Gastroesophageal sphincter (tissue), 4 donors: ENCODE measurements around the gene CD7. TPM values are rescaled to one million over a fixed set of nuclear protein-coding genes. Genes with fewer than 3 reads are reported as not detected.
"Not testable (repeated sequence)": the region's sequence is repeated elsewhere in the genome, so short reads cannot be mapped to it uniquely, and the experiment has no call there.

Experiments
- ATAC-seq: fragments of 150-250 bp; one replicate; pipeline ENCODE4 v1.9.1; 2016; ENCODE audit warnings: mild to moderate bottlenecking, moderate library complexity
- H3K27ac ChIP-seq, 4 donors: fragments of 200-600 bp; sonication (generic) in 3 of 4; 1 replicate in 3 of 4; 2 replicates in 1 of 4; pipeline ENCODE4 v1.5.1; 2016 to 2019
- H3K27me3 ChIP-seq: fragments of 200-600 bp; sonication (generic); one replicate; pipeline ENCODE4 v1.5.1; 2019
- H3K36me3 ChIP-seq, 2 donors: fragments of 200-600 bp; sonication (generic); one replicate each; pipeline ENCODE4 v1.5.1; 2019; ENCODE audit warnings: control low read depth in 1 of 2
- H3K4me1 ChIP-seq, 3 donors: fragments of 200-600 bp; sonication (generic); 1 replicate in 2 of 3; 2 replicates in 1 of 3; pipeline ENCODE4 v1.5.1; 2016 to 2019; ENCODE audit warnings: control low read depth in 2 of 3
- H3K4me3 ChIP-seq, 2 donors: fragments of 200-600 bp; sonication (generic); one replicate each; pipeline ENCODE4 v1.5.1; 2019; ENCODE audit warnings: mild to moderate bottlenecking in 1 of 2, moderate library complexity in 1 of 2
- H3K9me3 ChIP-seq, 3 donors: fragments of 200-600 bp; sonication (generic); one replicate each; pipeline ENCODE4 v1.5.1; 2017 to 2019; ENCODE audit warnings: control low read depth in 2 of 3
- CTCF ChIP-seq, 4 experiments: fragments of 200-600 bp in 2 of 4; fragments of 450-650 bp in 2 of 4; sonication (generic) in 1 of 4; IDR thresholded peaks; one replicate each; pipeline ENCODE4 v1.5.1; 2017 to 2019; ENCODE audit warnings: antibody characterized with exemption in 4 of 4, mild to moderate bottlenecking in 2 of 4, moderate library complexity in 2 of 4
- EP300 ChIP-seq: sonication (generic); formaldehyde crosslinking; IDR thresholded peaks from one replicate; pipeline ENCODE4 v1.6.1; 2017; ENCODE audit warnings: antibody characterized with exemption, mild to moderate bottlenecking
- POLR2A ChIP-seq, 2 donors: fragments of 450-650 bp; IDR thresholded peaks; one replicate each; pipeline ENCODE4 v1.6.1; 2017; ENCODE audit warnings: antibody characterized with exemption in 2 of 2, mild to moderate bottlenecking in 2 of 2, moderate library complexity in 1 of 2
- POLR2AphosphoS5 ChIP-seq: sonication (generic); formaldehyde crosslinking; IDR thresholded peaks from one replicate; pipeline ENCODE4 v1.6.1; 2017; ENCODE audit warnings: antibody characterized with exemption
- whole genome bisulfite sequencing, 2 donors: methylation state at CpG; one replicate each; pipeline ENCODE4 v1.1.5; 2018; ENCODE audit warnings: low coverage in 1 of 2; 5-methylcytosine and 5-hydroxymethylcytosine counted together
- total RNA-seq, 4 donors: library from RNA; depleted of rRNA; stranded (reverse); fragments of >200 nt; gene quantifications; one replicate each; pipeline ENCODE4 v1.1.0, GENCODE V29; 2016

The CD7 gene
- total RNA-seq, result 1 to 10 TPM in 1 of 4 donors, under 1 TPM in 2, not detected in 1; 0.58 to 1.7 (median 0.94) TPM

- H3K4me1 ChIP-seq, result peaks cover 0 to 24% (median 10%) of the 10 kb centered on the region in 3 donors
- no CpG with 5 or more reads among the region's 26 CpGs for WGBS, 2 donors
- TF ChIP-seq CTCF (IDR thresholded peaks at IDR 0.05) (no peak), POLR2AphosphoS5 (no peak), EP300 (no peak), POLR2A (IDR thresholded peaks at IDR 0.05) (no peak)
- peaks cover 67% of the 10 kb centered on the region for H3K27me3 ChIP-seq
- no peak within 1 kb of the TSS for H3K27ac ChIP-seq
- peak within 1 kb of the TSS in 1 of 2 donors; percentile 14 for H3K4me3 ChIP-seq
- no peaks in the 10 kb centered on the region for H3K9me3 ChIP-seq
- no peak for ATAC-seq
- no peaks in the 10 kb centered on the region for H3K36me3 ChIP-seq
These were observed at the start of gene CD7 for GRCh38 chr17:82317394-82318168. TSS of gene CD7 (minus strand) at chr17:82317608. CDS start at chr17:82317495, 113 bp downstream.

GRCh38 chr17:82366749-82367148 is 49.3 kb upstream of the CD7 start:
- ATAC-seq, result no peak
- WGBS, 2 donors, result 74 to 87% methylated on average over 6 to 7 of the region's 7 CpGs
- Histone ChIP-seq H3K27ac (no peak overlapping the region), H3K4me3 (no peak overlapping the region), H3K4me1 (peaks cover 0 to 17% (median 9%) of the 10 kb centered on the region in 3 donors), H3K36me3 (no peaks in the 10 kb centered on the region), H3K9me3 (no peaks in the 10 kb centered on the region), H3K27me3 (peaks cover 42% of the 10 kb centered on the region)
- TF ChIP-seq CTCF (IDR thresholded peaks at IDR 0.05), result no peak
- TF ChIP-seq EP300, result no peak
- no peak for TF ChIP-seq POLR2A (IDR thresholded peaks at IDR 0.05)
- no peak for TF ChIP-seq POLR2AphosphoS5

- Histone ChIP-seq H3K27ac (no peak overlapping the region), H3K4me1 (peaks cover 0 to 7% (median 2%) of the 10 kb centered on the region in 3 donors), H3K9me3 (no peaks in the 10 kb centered on the region), H3K4me3 (no peak overlapping the region), H3K36me3 (no peaks in the 10 kb centered on the region), H3K27me3 (peaks cover 32% of the 10 kb centered on the region)
- no peak for TF ChIP-seq POLR2AphosphoS5
- TF ChIP-seq EP300, result no peak
- no peak for TF ChIP-seq CTCF (IDR thresholded peaks at IDR 0.05)
- TF ChIP-seq POLR2A (IDR thresholded peaks at IDR 0.05), result no peak
- no peak for ATAC-seq
- WGBS, 2 donors, result 65% methylated on average over 2 to 6 of the region's 6 CpGs
These were observed 48.3 kb upstream of the CD7 start for GRCh38 chr17:82365606-82366295.

GRCh38 chr17:82361885-82362633 is 44.7 kb upstream of the CD7 start:
- Histone ChIP-seq H3K36me3 (no peaks in the 10 kb centered on the region), H3K27ac (no peak overlapping the region), H3K27me3 (peaks cover 27% of the 10 kb centered on the region), H3K9me3 (no peaks in the 10 kb centered on the region), H3K4me1 (no peaks in the 10 kb centered on the region), H3K4me3 (no peak overlapping the region)
- 92 to 100% methylated on average over 1 to 4 of the region's 6 CpGs for WGBS, 2 donors
- no peak for ATAC-seq
- TF ChIP-seq EP300 (no peak), POLR2AphosphoS5 (no peak), CTCF (IDR thresholded peaks at IDR 0.05) (no peak), POLR2A (IDR thresholded peaks at IDR 0.05) (no peak)

GRCh38 chr17:82359451-82360074 is 42.2 kb upstream of the CD7 start:
- H3K36me3 ChIP-seq, H3K27ac ChIP-seq, ATAC-seq, H3K9me3 ChIP-seq, H3K4me3 ChIP-seq: not testable (repeated sequence)
- 40% methylated on average over 1 of the region's 1 CpG; no CpG with 5 or more reads in 1 of the 2 donors for WGBS, 2 donors
- peaks cover 38% of the 10 kb centered on the region for H3K27me3 ChIP-seq
- H3K4me1 ChIP-seq, result peaks cover 0 to 13% (median 0%) of the 10 kb centered on the region in 3 donors
